Mesothelial cell of epicardium (in vitro differentiated cells): ENCODE measurements around the gene DMD. TPM values are rescaled to one million over a fixed set of nuclear protein-coding genes. Genes with fewer than 3 reads are reported as not detected.

ENCODE experiments used
- DNase-seq, 2 experiments: peaks; one replicate each; pipeline ENCODE4 v3.0.0; 2021; ENCODE audit warnings: low spot score in 2 of 2; ENCODE audit not compliant: unreplicated experiment in 2 of 2
- H3K27ac Mint-ChIP-seq: 2 replicates; pipeline ENCODE4 v1.8.0; 2021; ENCODE audit warnings: mixed read lengths
- H3K27me3 Mint-ChIP-seq: 2 replicates; pipeline ENCODE4 v1.8.0; 2021; ENCODE audit warnings: low read depth, mixed read lengths
- H3K36me3 Mint-ChIP-seq: 2 replicates; pipeline ENCODE4 v1.8.0; 2021; ENCODE audit warnings: mixed read lengths
- H3K4me1 Mint-ChIP-seq: 2 replicates; pipeline ENCODE4 v1.8.0; 2021; ENCODE audit warnings: mixed read lengths
- H3K4me3 Mint-ChIP-seq: 2 replicates; pipeline ENCODE4 v1.8.0; 2021; ENCODE audit warnings: mild to moderate bottlenecking, moderate library complexity, mixed read lengths
- H3K9me3 Mint-ChIP-seq: 2 replicates; pipeline ENCODE4 v1.8.0; 2021; ENCODE audit warnings: mixed read lengths
- CTCF ChIP-seq: fragments of 200-600 bp; sonication (generic); IDR thresholded peaks from one replicate; pipeline ENCODE4 v1.5.0; 2021; ENCODE audit warnings: antibody characterized with exemption; ENCODE audit not compliant: unreplicated experiment
- total RNA-seq: library from RNA; stranded (reverse); gene quantifications from 3 replicates; pipeline ENCODE4 v1.2.1, GENCODE V29; 2021

The DMD gene
- total RNA-seq, 1 donor from 2014 or later = 79.4 TPM

GRCh38 chrX:31331928-31332327 lies 1879.4 kb downstream of the DMD start:
- H3K36me3 Mint-ChIP-seq = no peaks in the 10 kb centered on the region
- no peak for TF ChIP-seq CTCF
- peak overlapping the region; percentile 84 for H3K27ac Mint-ChIP-seq
- H3K9me3 Mint-ChIP-seq = peaks cover 34% of the 10 kb centered on the region
- no peaks in the 10 kb centered on the region for H3K27me3 Mint-ChIP-seq
- H3K4me1 Mint-ChIP-seq = peaks cover 34% of the 10 kb centered on the region
- no peak overlapping the region for H3K4me3 Mint-ChIP-seq
- DNase-seq = no peak

GRCh38 chrX:31331015-31331414 lies 1880.3 kb downstream of the DMD start:
- no peak for TF ChIP-seq CTCF
- Mint-ChIP-seq H3K4me1 (peaks cover 34% of the 10 kb centered on the region), H3K36me3 (no peaks in the 10 kb centered on the region), H3K9me3 (peaks cover 35% of the 10 kb centered on the region), H3K4me3 (no peak overlapping the region), H3K27me3 (no peaks in the 10 kb centered on the region), H3K27ac (peak overlapping the region; percentile 84)
- DNase-seq = no peak

GRCh38 chrX:31329298-31329697 lies 1882.1 kb downstream of the DMD start:
- no peaks in the 10 kb centered on the region for H3K36me3 Mint-ChIP-seq
- H3K4me3 Mint-ChIP-seq = no peak overlapping the region
- H3K27ac Mint-ChIP-seq = no peak overlapping the region
- peaks cover 26% of the 10 kb centered on the region for H3K9me3 Mint-ChIP-seq
- no peaks in the 10 kb centered on the region for H3K27me3 Mint-ChIP-seq
- TF ChIP-seq CTCF = no peak
- H3K4me1 Mint-ChIP-seq = peaks cover 41% of the 10 kb centered on the region
- no peak for DNase-seq

GRCh38 chrX:31323658-31324057 lies 1887.7 kb downstream of the DMD start:
- H3K27ac Mint-ChIP-seq = peak overlapping the region; percentile 75
- no peaks in the 10 kb centered on the region for H3K36me3 Mint-ChIP-seq
- H3K4me1 Mint-ChIP-seq = peaks cover 33% of the 10 kb centered on the region
- no peaks in the 10 kb centered on the region for H3K27me3 Mint-ChIP-seq
- no peak overlapping the region for H3K4me3 Mint-ChIP-seq
- no peak for TF ChIP-seq CTCF
- DNase-seq = no peak
- peaks cover 35% of the 10 kb centered on the region for H3K9me3 Mint-ChIP-seq

- no peak for DNase-seq
- Mint-ChIP-seq H3K36me3 (no peaks in the 10 kb centered on the region), H3K4me1 (peaks cover 30% of the 10 kb centered on the region), H3K27me3 (no peaks in the 10 kb centered on the region), H3K9me3 (peaks cover 47% of the 10 kb centered on the region), H3K27ac (no peak overlapping the region), H3K4me3 (no peak overlapping the region)
- no peak for TF ChIP-seq CTCF
Measured at GRCh38 chrX:31320740-31321139, 1890.6 kb downstream of the DMD start.

GRCh38 chrX:31319586-31319985 lies 1891.8 kb downstream of the DMD start:
- no peak for DNase-seq
- Mint-ChIP-seq H3K4me3 (no peak overlapping the region), H3K9me3 (peaks cover 44% of the 10 kb centered on the region), H3K27me3 (no peaks in the 10 kb centered on the region), H3K4me1 (peaks cover 30% of the 10 kb centered on the region), H3K27ac (no peak overlapping the region), H3K36me3 (no peaks in the 10 kb centered on the region)
- no peak for TF ChIP-seq CTCF
